ENCODE results near the gene MAOB. TPM values are rescaled to one million over a fixed set of nuclear protein-coding genes. Genes with fewer than 3 reads are reported as not detected.
"Not testable (repeated sequence)": the region's sequence is repeated elsewhere in the genome, so short reads cannot be mapped to it uniquely, and the experiment has no call there.

Gene MAOB
- not detected for total RNA-seq

DNA sequence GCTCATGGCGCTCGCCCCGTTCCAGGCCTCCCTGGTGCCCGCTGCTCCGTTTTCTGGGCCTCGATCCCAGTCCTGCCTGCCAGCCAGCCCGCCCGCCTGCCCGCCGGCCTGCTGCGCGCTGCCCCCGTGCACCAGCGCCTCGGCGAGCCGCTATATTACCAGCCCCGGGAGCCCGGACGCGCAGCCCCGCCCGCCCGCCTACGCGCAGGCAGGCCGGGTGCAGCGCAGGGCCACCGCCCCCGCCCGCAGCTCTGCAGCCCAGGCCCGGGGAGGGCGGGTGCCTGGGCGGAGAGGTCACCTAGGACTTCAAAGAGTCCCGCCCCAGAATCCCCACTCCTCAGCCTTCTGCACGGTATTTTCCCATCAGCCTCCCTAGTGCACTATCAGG is at the start of gene MAOB:
Gene MAOB (minus strand): TSS at position 157 of the 388 bp plus-strand sequence. CDS start 151 bp downstream, at position 6.
- ATAC-seq, result peak; percentile 65
- Mint-ChIP-seq H3K4me3 (no peak within 1 kb of the TSS), H3K36me3 (ENCODE audit: low read depth) (no peaks in the 10 kb centered on the region), H3K4me1 (ENCODE audit: low read depth) (no peaks in the 10 kb centered on the region), H3K27me3 (peaks cover 5% of the 10 kb centered on the region), H3K9me3 (no peaks in the 10 kb centered on the region), H3K27ac (no peak within 1 kb of the TSS)
- ChIA-PET CTCF (no interaction called here), POLR2A (no interaction called here)
- DNase-seq, result peak; percentile 39
- TF ChIP-seq, protein P1, sequence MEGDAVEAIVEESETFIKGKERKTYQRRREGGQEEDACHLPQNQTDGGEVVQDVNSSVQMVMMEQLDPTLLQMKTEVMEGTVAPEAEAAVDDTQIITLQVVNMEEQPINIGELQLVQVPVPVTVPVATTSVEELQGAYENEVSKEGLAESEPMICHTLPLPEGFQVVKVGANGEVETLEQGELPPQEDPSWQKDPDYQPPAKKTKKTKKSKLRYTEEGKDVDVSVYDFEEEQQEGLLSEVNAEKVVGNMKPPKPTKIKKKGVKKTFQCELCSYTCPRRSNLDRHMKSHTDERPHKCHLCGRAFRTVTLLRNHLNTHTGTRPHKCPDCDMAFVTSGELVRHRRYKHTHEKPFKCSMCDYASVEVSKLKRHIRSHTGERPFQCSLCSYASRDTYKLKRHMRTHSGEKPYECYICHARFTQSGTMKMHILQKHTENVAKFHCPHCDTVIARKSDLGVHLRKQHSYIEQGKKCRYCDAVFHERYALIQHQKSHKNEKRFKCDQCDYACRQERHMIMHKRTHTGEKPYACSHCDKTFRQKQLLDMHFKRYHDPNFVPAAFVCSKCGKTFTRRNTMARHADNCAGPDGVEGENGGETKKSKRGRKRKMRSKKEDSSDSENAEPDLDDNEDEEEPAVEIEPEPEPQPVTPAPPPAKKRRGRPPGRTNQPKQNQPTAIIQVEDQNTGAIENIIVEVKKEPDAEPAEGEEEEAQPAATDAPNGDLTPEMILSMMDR (IDR thresholded peaks at IDR 0.05), result no peak
- intact Hi-C loops (cut with micrococcal nuclease), result no loop called here

DNA sequence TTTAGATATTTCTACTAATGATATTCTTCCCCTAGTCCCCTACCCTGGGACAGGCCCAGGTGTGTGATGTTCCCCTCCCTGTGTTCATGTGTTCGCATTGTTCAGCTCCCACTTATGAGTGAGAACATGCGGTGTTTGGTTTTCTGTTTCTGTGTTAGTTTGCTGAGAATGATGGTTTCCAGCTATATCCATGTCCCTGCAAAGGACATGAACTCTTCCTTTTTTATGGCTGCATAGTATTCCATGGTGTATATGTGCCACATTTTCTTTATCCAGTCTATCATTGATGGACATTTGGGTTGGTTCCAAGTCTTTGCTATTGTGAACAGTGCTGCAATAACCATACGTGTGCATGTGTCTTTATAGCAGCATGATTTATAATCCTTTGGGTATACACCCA is 39.8 kb upstream of the MAOB start:
- H3K9me3 Mint-ChIP-seq; H3K4me3 Mint-ChIP-seq; H3K4me1 Mint-ChIP-seq (ENCODE audit: low read depth); DNase-seq; intact Hi-C loops (cut with micrococcal nuclease); CTCF ChIA-PET; H3K27ac Mint-ChIP-seq; H3K36me3 Mint-ChIP-seq (ENCODE audit: low read depth); ATAC-seq; H3K27me3 Mint-ChIP-seq; POLR2A ChIA-PET: not testable (repeated sequence)

DNA sequence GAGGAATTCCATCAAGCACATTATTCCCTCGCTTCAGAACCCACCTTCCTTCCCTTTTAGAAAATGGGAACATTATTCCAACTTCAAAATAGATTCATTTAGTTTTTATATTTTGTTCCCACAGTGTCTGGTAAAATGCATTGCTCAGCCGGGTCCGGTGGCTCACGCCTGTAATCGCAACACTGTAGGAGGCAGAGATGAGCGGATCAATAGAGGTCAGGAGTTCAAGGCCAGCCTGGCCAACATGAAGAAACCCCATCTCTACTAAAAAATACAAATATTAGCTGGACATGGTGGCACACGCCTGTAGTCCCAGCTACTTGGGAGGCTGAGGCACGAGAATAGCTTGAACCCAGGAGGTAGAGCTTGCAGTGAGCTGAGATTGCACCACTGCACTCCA is 28.5 kb upstream of the MAOB start:
- intact Hi-C loops (cut with micrococcal nuclease); H3K4me3 Mint-ChIP-seq; H3K4me1 Mint-ChIP-seq (ENCODE audit: low read depth); DNase-seq; ATAC-seq; H3K27ac Mint-ChIP-seq; H3K36me3 Mint-ChIP-seq (ENCODE audit: low read depth); H3K27me3 Mint-ChIP-seq; CTCF ChIA-PET; POLR2A ChIA-PET; H3K9me3 Mint-ChIP-seq: not testable (repeated sequence)

DNA sequence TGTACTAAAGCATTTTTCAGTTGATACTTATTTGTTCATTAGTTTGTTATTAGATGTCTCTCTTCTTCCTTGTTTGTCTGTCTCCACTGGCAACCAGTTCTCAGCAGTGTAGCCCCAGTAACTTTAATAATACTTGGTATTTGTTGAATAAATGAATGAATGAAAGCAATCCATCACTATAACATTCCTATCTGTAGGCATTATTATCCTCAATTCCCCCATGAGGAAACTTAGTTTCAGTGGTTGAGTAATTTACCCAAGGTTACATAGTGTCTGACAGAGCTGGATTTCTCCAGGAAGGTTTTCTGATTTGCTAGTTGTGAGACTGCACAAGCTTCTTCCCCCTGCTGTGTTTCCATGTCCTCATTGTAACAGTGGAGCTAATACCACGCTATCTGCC is 27.8 kb upstream of the MAOB start:
- ChIA-PET CTCF (no interaction called here), POLR2A (no interaction called here)
- Mint-ChIP-seq H3K9me3 (no peaks in the 10 kb centered on the region), H3K27me3 (peaks cover 2% of the 10 kb centered on the region), H3K4me1 (ENCODE audit: low read depth) (no peaks in the 10 kb centered on the region), H3K36me3 (ENCODE audit: low read depth) (no peaks in the 10 kb centered on the region), H3K27ac (no peak overlapping the region), H3K4me3 (no peak overlapping the region)
- no peak for DNase-seq
- TF ChIP-seq, protein P1 (IDR thresholded peaks at IDR 0.05), result no peak
- ATAC-seq, result no peak
- intact Hi-C loops (cut with micrococcal nuclease), result no loop called here

DNA sequence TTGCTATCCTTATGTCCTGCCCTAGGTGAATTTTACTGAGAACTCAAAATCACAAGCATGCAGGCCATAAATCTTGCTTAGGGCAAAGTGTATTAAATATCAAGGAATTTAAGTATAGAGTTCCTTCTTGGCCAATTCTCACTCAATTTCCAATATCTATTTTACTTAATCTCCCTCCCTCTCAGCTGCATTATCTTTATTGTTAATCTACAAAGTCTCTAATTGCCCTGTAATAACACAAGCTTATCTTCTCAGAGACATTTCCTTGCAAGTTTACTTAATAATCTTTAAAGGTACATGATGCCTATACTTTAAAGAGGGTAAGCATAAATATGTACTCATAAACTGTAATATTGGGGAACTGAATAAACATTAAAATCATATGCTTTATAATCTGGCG is 26.9 kb upstream of the MAOB start:
- Mint-ChIP-seq H3K4me1 (ENCODE audit: low read depth) (no peaks in the 10 kb centered on the region), H3K9me3 (no peaks in the 10 kb centered on the region), H3K27me3 (no peaks in the 10 kb centered on the region), H3K4me3 (no peak overlapping the region), H3K36me3 (ENCODE audit: low read depth) (no peaks in the 10 kb centered on the region), H3K27ac (no peak overlapping the region)
- intact Hi-C loops (cut with micrococcal nuclease), result no loop called here
- no peak for DNase-seq
- no peak for ATAC-seq
- ChIA-PET POLR2A (no interaction called here), CTCF (no interaction called here)
- TF ChIP-seq, protein P1 (IDR thresholded peaks at IDR 0.05), result no peak

DNA sequence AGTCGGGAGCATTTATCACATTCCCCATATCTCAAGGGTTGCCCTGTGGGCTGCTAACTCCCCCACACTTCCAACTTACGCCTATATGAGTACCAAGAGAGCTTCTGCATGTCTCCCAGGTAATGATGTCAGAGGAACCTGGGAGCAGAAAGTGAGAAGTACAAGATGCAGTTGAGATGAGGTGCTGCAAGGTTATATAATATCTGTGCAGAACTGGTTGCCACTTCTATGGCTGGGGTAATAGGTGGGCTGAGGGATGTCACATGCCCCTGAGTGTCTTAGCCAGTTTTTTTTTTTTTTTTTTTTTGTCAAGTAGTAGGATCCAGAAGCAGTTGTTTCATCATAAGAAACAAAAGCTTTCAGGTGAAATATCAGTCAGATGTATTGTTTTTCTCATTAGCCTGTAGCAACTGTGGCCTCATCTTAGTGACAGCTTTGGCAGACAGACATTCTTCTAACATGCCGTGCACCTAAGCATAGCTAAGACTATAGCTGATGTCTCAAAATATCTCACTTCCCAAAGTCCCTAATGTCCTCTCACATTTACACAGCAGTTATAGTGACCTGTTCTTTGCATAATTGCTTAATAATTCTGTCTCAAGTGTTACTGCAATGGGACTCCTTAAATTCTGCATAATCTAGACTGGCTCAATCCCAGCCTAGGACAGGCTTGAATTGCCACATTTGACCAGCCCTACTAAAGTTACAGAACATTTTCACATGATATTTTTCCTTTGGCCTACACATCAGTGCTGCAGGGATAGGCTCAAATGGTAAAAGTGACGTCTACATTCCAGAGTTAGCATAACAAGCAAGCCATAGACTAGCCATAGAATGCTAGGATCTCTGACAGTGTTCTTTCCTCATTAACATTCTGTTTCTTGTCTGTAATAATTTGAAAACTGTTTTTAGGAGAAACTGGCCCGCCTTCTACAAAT is 17.9 kb upstream of the MAOB start:
- H3K36me3 Mint-ChIP-seq (ENCODE audit: low read depth), result no peaks in the 10 kb centered on the region
- no peak overlapping the region for H3K4me3 Mint-ChIP-seq
- no peak overlapping the region for H3K27ac Mint-ChIP-seq
- CTCF ChIA-PET, result no interaction called here
- TF ChIP-seq, protein P1 (IDR thresholded peaks at IDR 0.05), result no peak
- no peaks in the 10 kb centered on the region for H3K4me1 Mint-ChIP-seq (ENCODE audit: low read depth)
- H3K9me3 Mint-ChIP-seq, result no peaks in the 10 kb centered on the region
- intact Hi-C loops (cut with micrococcal nuclease), result no loop called here
- DNase-seq (no peak), ATAC-seq (no peak)
- H3K27me3 Mint-ChIP-seq, result no peaks in the 10 kb centered on the region
- POLR2A ChIA-PET, result no interaction called here
